ENCODE data around the gene PTBP3.

Gene PTBP3

DNA sequence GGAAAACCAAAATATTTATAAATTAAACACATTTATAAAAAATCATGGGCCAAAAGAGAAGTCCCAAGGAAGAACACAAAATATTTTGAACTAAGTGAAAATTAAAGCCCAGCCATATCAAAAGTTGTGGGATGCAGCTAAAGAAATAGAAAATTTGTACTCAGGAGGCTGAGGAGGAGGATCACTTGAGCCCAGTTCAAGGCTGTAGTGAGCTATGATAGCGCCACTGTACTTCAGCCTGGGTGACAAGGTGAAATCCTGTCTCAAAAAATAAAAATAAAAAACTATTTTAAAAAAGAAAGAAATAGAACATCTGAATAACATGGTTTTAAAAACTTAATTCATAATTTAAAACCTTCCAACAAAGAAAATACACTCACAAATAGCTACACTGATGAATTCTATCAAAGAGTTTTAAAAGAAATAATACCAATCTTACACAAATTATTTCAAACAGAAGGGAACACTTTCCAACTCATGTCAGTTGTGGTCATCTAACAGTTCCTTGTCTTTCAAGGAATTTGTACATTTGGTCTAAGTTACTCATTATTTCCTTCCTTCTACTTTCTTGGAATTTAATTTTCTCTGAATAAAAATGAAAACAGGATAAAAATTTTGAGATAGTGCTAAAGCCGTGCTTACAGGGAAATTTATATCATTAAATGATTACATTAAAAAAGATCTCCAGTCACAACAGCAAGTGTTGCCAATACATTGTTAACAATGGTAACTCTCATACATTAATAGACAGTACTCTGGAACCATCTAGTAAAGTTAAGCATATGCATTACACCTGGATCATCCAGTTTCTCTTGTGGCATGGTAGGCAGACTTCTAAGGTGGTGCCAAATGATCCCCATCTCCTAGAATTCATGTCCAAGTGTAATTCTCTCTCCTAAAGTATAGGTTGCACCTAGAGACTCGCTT is 17.8 kb downstream of the PTBP3 start:
- H3K4me1 ChIP-seq = no peaks in the 10 kb centered on the region
- no peaks in the 10 kb centered on the region for H3K27me3 ChIP-seq
- DNase-seq = no peak
- no peaks in the 10 kb centered on the region for H3K36me3 ChIP-seq
- TF ChIP-seq CTCF (IDR thresholded peaks at IDR 0.05; ENCODE audit: low read depth, low read length) = no peak
- H3K4me3 ChIP-seq (ENCODE audit: low read depth, low read length) = no peak overlapping the region
- H3K9me3 ChIP-seq = no peaks in the 10 kb centered on the region

- Histone ChIP-seq H3K4me1 (no peaks in the 10 kb centered on the region), H3K27me3 (no peaks in the 10 kb centered on the region), H3K9me3 (no peaks in the 10 kb centered on the region), H3K4me3 (ENCODE audit: low read depth, low read length) (no peak overlapping the region), H3K36me3 (no peaks in the 10 kb centered on the region)
- TF ChIP-seq CTCF (IDR thresholded peaks at IDR 0.05; ENCODE audit: low read depth, low read length) = no peak
- DNase-seq = no peak
Measured at GRCh38 chr9:112312139-112312538, 21.3 kb downstream of the PTBP3 start.

DNA sequence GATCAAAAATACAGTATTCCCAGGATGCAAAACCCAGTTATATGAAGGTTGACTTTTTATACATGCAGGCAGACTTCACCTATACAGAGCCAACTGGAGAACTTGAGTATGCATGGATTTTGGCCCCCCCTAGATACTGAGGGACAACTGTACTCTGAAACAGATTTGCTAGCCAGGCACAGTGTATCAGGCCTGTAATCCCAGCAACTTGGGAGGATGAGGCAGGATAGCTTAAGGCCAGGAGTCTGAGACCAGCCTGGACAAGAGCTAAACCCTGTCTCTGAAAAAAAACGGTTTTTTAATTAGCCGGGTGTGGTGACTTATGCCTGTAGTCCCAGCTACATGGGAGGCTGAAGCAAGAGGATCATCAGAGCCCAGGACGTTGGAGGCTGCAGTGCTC is 21.9 kb downstream of the PTBP3 start:
- no peaks in the 10 kb centered on the region for H3K4me1 ChIP-seq
- DNase-seq = no peak
- H3K27me3 ChIP-seq = no peaks in the 10 kb centered on the region
- no peak overlapping the region for H3K4me3 ChIP-seq (ENCODE audit: low read depth, low read length)
- TF ChIP-seq CTCF (IDR thresholded peaks at IDR 0.05; ENCODE audit: low read depth, low read length) = no peak
- H3K36me3 ChIP-seq = no peaks in the 10 kb centered on the region
- no peaks in the 10 kb centered on the region for H3K9me3 ChIP-seq

GRCh38 chr9:112310826-112311225 is 22.6 kb downstream of the PTBP3 start:
- H3K4me3 ChIP-seq (ENCODE audit: low read depth, low read length) = no peak overlapping the region
- no peaks in the 10 kb centered on the region for H3K4me1 ChIP-seq
- DNase-seq = no peak
- no peaks in the 10 kb centered on the region for H3K9me3 ChIP-seq
- no peaks in the 10 kb centered on the region for H3K27me3 ChIP-seq
- TF ChIP-seq CTCF (IDR thresholded peaks at IDR 0.05; ENCODE audit: low read depth, low read length) = no peak
- H3K36me3 ChIP-seq = no peaks in the 10 kb centered on the region

- Histone ChIP-seq H3K4me1 (no peaks in the 10 kb centered on the region), H3K4me3 (ENCODE audit: low read depth, low read length) (no peak overlapping the region), H3K36me3 (no peaks in the 10 kb centered on the region), H3K27me3 (no peaks in the 10 kb centered on the region), H3K9me3 (no peaks in the 10 kb centered on the region)
- no peak for DNase-seq
- no peak for TF ChIP-seq CTCF (IDR thresholded peaks at IDR 0.05; ENCODE audit: low read depth, low read length)
Measured at GRCh38 chr9:112308588-112308987, 24.8 kb downstream of the PTBP3 start.

DNA sequence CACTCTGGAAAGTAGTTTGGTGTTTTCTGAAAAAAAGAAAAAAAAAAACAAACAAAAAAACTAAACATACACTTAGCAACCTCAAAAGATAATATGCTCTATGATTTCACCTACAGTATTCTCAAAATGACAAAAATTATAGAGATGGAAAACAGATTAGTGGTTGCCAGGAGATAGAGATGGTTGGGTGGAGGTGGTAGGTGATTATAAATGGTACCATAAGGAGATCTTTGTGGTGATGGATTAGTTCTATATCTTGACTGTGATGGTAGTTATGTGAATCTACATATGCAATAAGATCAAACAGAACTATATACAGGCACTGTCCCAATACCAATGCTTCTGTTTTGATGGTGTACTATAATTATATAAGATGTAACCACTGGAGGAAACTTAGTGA is 32.0 kb downstream of the PTBP3 start:
- Histone ChIP-seq H3K36me3 (no peaks in the 10 kb centered on the region), H3K27me3 (no peaks in the 10 kb centered on the region), H3K9me3 (no peaks in the 10 kb centered on the region), H3K4me1 (0 out of 2 replicates have a peak, but pooled peaks cover 2% of the 10 kb centered on the region), H3K4me3 (ENCODE audit: low read depth, low read length) (no peak overlapping the region)
- TF ChIP-seq CTCF (IDR thresholded peaks at IDR 0.05; ENCODE audit: low read depth, low read length) = no peak
- no peak for DNase-seq
